SU-DHL-6 (cell line): ENCODE results near the gene TEX22.

ENCODE experiments used
- H2AFZ ChIP-seq: fragments of 200-600 bp; sonication (generic); 2 replicates; pipeline ENCODE4 v1.6.1; 2014; ENCODE audit warnings: low read depth, mild to moderate bottlenecking, moderate library complexity, mixed read lengths, antibody characterized with exemption, low read length; ENCODE audit not compliant: severe bottlenecking
- H3F3A ChIP-seq: fragments of 200-600 bp; shearing (Covaris generic); 2 replicates; pipeline ENCODE4 v1.6.0; 2016; ENCODE audit warnings: antibody characterized with exemption, mild to moderate bottlenecking; ENCODE audit not compliant: insufficient read depth
- H3K27ac ChIP-seq: fragments of 200-600 bp; sonication (generic); 2 replicates; pipeline ENCODE4 v1.5.1; 2016; ENCODE audit warnings: low read depth, mild to moderate bottlenecking, low read length, moderate library complexity, mixed read lengths
- H3K27me3 ChIP-seq: fragments of 200-600 bp; sonication (generic), shearing (Covaris generic); 2 replicates; pipeline ENCODE4 v1.6.0; 2014; ENCODE audit warnings: mild to moderate bottlenecking, low read length
- H3K36me3 ChIP-seq: fragments of 200-600 bp; sonication (generic); 2 replicates; pipeline ENCODE4 v1.6.1; 2014; ENCODE audit warnings: mild to moderate bottlenecking, low read length, mixed read lengths
- H3K4me2 ChIP-seq: fragments of 300-600, 200-600 bp; shearing (Covaris generic), sonication (generic); 2 replicates; pipeline ENCODE4 v1.6.0; 2014; ENCODE audit warnings: low read length, low read depth, mild to moderate bottlenecking; ENCODE audit not compliant: poor library complexity, severe bottlenecking
- H3K4me3 ChIP-seq: fragments of 200-600 bp; sonication (generic); 2 replicates; pipeline ENCODE4 v1.5.1; 2014; ENCODE audit warnings: antibody characterized with exemption, low read length, mild to moderate bottlenecking, mixed read lengths; ENCODE audit not compliant: insufficient read depth, poor library complexity, severe bottlenecking
- H3K79me2 ChIP-seq: fragments of 200-600 bp; sonication (generic); 2 replicates; pipeline ENCODE4 v1.6.1; 2014; ENCODE audit warnings: mild to moderate bottlenecking, low read length, moderate library complexity; ENCODE audit not compliant: insufficient read depth
- H3K9ac ChIP-seq: fragments of 200-600 bp; sonication (generic); 2 replicates; pipeline ENCODE4 v1.7.0; 2014; ENCODE audit warnings: mild to moderate bottlenecking, low read length
- H3K9me2 ChIP-seq: fragments of 200-600 bp; sonication (generic); replicated peaks from 2 replicates; pipeline ENCODE4 v1.6.1; 2014; ENCODE audit warnings: low read length; ENCODE audit not compliant: insufficient read depth
- H3K9me3 ChIP-seq: fragments of 200-600 bp; sonication (generic); 2 replicates; pipeline ENCODE4 v1.6.1; 2014; ENCODE audit warnings: low read length, mixed read lengths; ENCODE audit not compliant: insufficient read depth
- H4K20me1 ChIP-seq: fragments of 200-600 bp; sonication (generic); 2 replicates; pipeline ENCODE4 v1.6.1; 2014; ENCODE audit warnings: low read depth, mild to moderate bottlenecking, antibody characterized with exemption, low read length, moderate library complexity, mixed read lengths
- EZH2phosphoT487 ChIP-seq: fragments of 200-600 bp; sonication (generic), shearing (Covaris generic); conservative IDR thresholded peaks from 2 replicates; pipeline ENCODE4 v1.6.1; 2018; ENCODE audit warnings: mild to moderate bottlenecking, antibody characterized with exemption, low read length, moderate library complexity, mixed read lengths
- TF ChIP-seq, protein P1 (sequence below): fragments of 200-600 bp; sonication (generic); IDR thresholded peaks from one replicate; pipeline ENCODE4 v1.5.1; 2017; ENCODE audit warnings: antibody characterized with exemption, mild to moderate bottlenecking, low read length, moderate library complexity; ENCODE audit not compliant: insufficient read depth, poor library complexity, severe bottlenecking

Gene TEX22

DNA sequence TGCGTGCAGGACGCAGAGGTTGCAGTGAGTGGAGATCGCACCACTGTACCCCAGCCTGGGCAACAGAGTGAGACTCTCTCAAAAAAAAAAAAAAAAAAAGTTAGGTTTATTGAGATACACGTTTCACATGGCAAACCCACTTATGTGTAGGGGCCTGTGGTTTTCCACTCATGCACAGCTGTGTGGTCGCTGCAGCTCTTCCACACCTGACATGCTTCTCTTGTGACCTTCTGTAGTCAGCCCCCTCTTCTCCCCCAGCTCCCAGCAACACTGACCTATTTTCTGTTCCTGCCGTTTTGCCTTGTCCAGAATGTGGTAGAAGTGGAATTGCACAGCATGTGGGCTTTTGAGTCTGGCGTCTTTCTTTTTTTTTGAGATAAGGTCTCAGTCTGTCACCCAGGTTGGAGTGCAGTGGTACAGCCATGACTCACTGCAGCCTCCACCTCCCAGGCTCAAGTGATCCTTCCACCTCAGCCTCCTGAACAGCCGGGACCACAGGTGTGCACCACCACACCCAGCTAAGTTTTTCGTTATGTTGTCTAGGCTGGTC, 29.7 kb downstream of the TEX22 start:
- Histone ChIP-seq H3K4me2 (no peak overlapping the region), H3K79me2 (peaks cover 93% of the 10 kb centered on the region), H3K36me3 (peaks cover 8% of the 10 kb centered on the region), H3K27me3 (no peaks in the 10 kb centered on the region), H3K4me3 (no peak overlapping the region), H3K9me2 (no peaks in the 10 kb centered on the region), H3K27ac (no peak overlapping the region), H2AFZ (no peak overlapping the region), H3K9me3 (no peaks in the 10 kb centered on the region), H3K9ac (no peak overlapping the region), H3F3A (no peaks in the 10 kb centered on the region), H4K20me1 (peaks cover 8% of the 10 kb centered on the region; the same call in 1 of the 2 replicates)
- no peak for TF ChIP-seq EZH2phosphoT487
- TF ChIP-seq, protein P1, sequence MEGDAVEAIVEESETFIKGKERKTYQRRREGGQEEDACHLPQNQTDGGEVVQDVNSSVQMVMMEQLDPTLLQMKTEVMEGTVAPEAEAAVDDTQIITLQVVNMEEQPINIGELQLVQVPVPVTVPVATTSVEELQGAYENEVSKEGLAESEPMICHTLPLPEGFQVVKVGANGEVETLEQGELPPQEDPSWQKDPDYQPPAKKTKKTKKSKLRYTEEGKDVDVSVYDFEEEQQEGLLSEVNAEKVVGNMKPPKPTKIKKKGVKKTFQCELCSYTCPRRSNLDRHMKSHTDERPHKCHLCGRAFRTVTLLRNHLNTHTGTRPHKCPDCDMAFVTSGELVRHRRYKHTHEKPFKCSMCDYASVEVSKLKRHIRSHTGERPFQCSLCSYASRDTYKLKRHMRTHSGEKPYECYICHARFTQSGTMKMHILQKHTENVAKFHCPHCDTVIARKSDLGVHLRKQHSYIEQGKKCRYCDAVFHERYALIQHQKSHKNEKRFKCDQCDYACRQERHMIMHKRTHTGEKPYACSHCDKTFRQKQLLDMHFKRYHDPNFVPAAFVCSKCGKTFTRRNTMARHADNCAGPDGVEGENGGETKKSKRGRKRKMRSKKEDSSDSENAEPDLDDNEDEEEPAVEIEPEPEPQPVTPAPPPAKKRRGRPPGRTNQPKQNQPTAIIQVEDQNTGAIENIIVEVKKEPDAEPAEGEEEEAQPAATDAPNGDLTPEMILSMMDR = no peak

DNA sequence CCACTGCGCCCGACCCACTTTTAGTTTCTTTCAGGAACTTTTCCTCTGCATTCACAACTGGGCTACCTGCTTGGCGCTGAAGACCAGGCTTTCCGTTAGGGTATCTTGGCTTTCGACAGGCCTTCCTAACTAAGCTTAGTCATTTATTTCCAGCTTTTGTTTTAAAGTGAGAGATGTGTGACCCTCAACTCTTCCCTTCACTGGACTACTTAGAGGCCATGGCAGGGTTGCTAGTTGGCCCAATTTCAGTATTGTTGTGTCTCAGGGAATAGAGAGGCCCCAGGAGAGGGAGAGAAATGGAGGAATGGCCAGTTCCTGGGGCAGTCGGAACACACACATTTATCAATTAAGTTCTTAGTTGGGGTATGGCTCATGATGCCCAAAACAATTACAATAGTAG, 31.7 kb downstream of the TEX22 start:
- H3K9me2 ChIP-seq = no peaks in the 10 kb centered on the region
- H3K4me2 ChIP-seq = no peak overlapping the region
- H3K36me3 ChIP-seq = peaks cover 8% of the 10 kb centered on the region
- H3K27ac ChIP-seq = no peak overlapping the region
- no peak overlapping the region for H3K9ac ChIP-seq
- peaks cover 8% of the 10 kb centered on the region; the same call in 1 of the 2 replicates for H4K20me1 ChIP-seq
- H3K27me3 ChIP-seq = no peaks in the 10 kb centered on the region
- no peak overlapping the region for H3K4me3 ChIP-seq
- H2AFZ ChIP-seq = no peak overlapping the region
- no peaks in the 10 kb centered on the region; the same call in 1 of the 2 replicates for H3K9me3 ChIP-seq
- H3F3A ChIP-seq = 0 out of 2 replicates have a peak, but pooled peaks cover under 1% of the 10 kb centered on the region
- peaks cover 93% of the 10 kb centered on the region for H3K79me2 ChIP-seq
- TF ChIP-seq, protein P1 = no peak
- TF ChIP-seq EZH2phosphoT487 = no peak

DNA sequence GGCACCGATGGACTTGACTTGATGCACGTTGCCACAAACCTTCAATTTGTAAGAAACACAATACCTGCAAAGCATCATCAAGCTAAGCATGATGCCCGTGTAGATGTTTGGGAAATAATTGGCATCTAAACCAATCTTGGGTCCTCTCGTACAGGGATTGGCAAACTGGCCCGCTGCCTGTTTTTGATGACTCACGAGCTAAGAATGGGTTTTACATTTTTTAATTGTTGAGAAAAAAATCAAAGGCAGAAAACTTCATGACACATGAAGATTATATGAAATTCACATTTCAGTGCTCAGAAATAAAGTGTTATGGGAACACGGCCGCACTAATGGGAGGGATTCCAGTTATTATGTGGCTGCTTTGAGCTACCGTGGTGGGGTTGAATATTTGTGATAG, 32.2 kb downstream of the TEX22 start:
- Histone ChIP-seq H3K9me2 (no peaks in the 10 kb centered on the region), H3F3A (peaks cover 6% of the 10 kb centered on the region; the same call in 1 of the 2 replicates), H3K4me2 (no peak overlapping the region), H3K4me3 (no peak overlapping the region), H3K79me2 (peaks cover 93% of the 10 kb centered on the region), H3K9me3 (peaks cover 2% of the 10 kb centered on the region; the same call in 1 of the 2 replicates), H3K36me3 (peaks cover 11% of the 10 kb centered on the region), H3K9ac (no peak overlapping the region), H3K27ac (no peak overlapping the region), H2AFZ (no peak overlapping the region), H4K20me1 (peaks cover 8% of the 10 kb centered on the region; the same call in 1 of the 2 replicates), H3K27me3 (no peaks in the 10 kb centered on the region)
- TF ChIP-seq, protein P1 = no peak
- TF ChIP-seq EZH2phosphoT487 = no peak
